SK-N-SH (cell line): ENCODE measurements around the gene AFAP1L2.
A peak's percentile ranks its signal among the peaks of the same experiment; 100 is the strongest.

Source experiments
- CTCF ChIP-seq: fragments of 200-600 bp; sonication (generic); IDR thresholded peaks from 2 replicates; pipeline ENCODE4 v1.6.1; 2017; ENCODE audit warnings: antibody characterized with exemption, mild to moderate bottlenecking, moderate library complexity
- FOXJ3 ChIP-seq: sonication (generic); formaldehyde crosslinking; IDR thresholded peaks from 2 replicates; pipeline ENCODE4 v1.5.1; 2020; ENCODE audit warnings: mild to moderate bottlenecking, missing genetic modification reagents
- MEF2A ChIP-seq: IDR thresholded peaks from 2 replicates; pipeline ENCODE4 v1.4.0; 2012; ENCODE audit warnings: low read depth, borderline replicate concordance
- MXI1 ChIP-seq: IDR thresholded peaks from 2 replicates; pipeline ENCODE4 v1.6.1; 2012; ENCODE audit warnings: mild to moderate bottlenecking, low read depth, low read length, improper control_type of control experiment
- POLR2AphosphoS5 ChIP-seq: IDR thresholded peaks from 2 replicates; pipeline ENCODE4 v1.6.1; 2012; ENCODE audit warnings: low read depth, low read length
- RAD21 ChIP-seq: IDR thresholded peaks from 2 replicates; pipeline ENCODE4 v1.6.1; 2012; ENCODE audit warnings: mild to moderate bottlenecking, low read length
- RFX5 ChIP-seq: IDR thresholded peaks from 2 replicates; pipeline ENCODE4 v1.6.1; 2012; ENCODE audit warnings: mild to moderate bottlenecking, improper control_type of control experiment, low read length
- TAF1 ChIP-seq: IDR thresholded peaks from 2 replicates; pipeline ENCODE4 v1.6.1; 2012; ENCODE audit warnings: low read depth, mild to moderate bottlenecking, low read length, moderate library complexity, borderline replicate concordance
- TEAD4 ChIP-seq: IDR thresholded peaks from 2 replicates; pipeline ENCODE4 v1.4.0; 2012; ENCODE audit warnings: mild to moderate bottlenecking, borderline replicate concordance; ENCODE audit not compliant: insufficient read depth
- YY1 ChIP-seq: IDR thresholded peaks from 2 replicates; pipeline ENCODE4 v1.4.0; 2012; ENCODE audit warnings: low read depth, mild to moderate bottlenecking
- TF ChIP-seq, protein P1 (sequence below): fragments of 150-350 bp; IDR thresholded peaks from 2 replicates; pipeline ENCODE4 v1.6.1; 2017; ENCODE audit warnings: antibody characterized with exemption, low read length, low read depth, borderline replicate concordance
- TF ChIP-seq, protein P2 (sequence below): IDR thresholded peaks from 2 replicates; pipeline ENCODE4 v1.4.0; 2012; ENCODE audit warnings: low read depth, borderline replicate concordance

- TF ChIP-seq CTCF, result no peak
- no peak for TF ChIP-seq TEAD4
- TF ChIP-seq FOXJ3 (CRISPR knock-in tag), result 0 out of 2 replicates have a peak, but pooled peaks have one; percentile 62
- peak; percentile 61; the same call in 1 of the 2 replicates for TF ChIP-seq MXI1
- TF ChIP-seq TAF1, result no peak
- TF ChIP-seq RAD21, result no peak
- TF ChIP-seq, protein P1, sequence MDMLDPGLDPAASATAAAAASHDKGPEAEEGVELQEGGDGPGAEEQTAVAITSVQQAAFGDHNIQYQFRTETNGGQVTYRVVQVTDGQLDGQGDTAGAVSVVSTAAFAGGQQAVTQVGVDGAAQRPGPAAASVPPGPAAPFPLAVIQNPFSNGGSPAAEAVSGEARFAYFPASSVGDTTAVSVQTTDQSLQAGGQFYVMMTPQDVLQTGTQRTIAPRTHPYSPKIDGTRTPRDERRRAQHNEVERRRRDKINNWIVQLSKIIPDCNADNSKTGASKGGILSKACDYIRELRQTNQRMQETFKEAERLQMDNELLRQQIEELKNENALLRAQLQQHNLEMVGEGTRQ, result no peak
- no peak for TF ChIP-seq RFX5
- TF ChIP-seq YY1, result no peak
- TF ChIP-seq, protein P2, sequence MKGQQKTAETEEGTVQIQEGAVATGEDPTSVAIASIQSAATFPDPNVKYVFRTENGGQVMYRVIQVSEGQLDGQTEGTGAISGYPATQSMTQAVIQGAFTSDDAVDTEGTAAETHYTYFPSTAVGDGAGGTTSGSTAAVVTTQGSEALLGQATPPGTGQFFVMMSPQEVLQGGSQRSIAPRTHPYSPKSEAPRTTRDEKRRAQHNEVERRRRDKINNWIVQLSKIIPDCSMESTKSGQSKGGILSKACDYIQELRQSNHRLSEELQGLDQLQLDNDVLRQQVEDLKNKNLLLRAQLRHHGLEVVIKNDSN, result no peak
- TF ChIP-seq MEF2A, result no peak
- TF ChIP-seq POLR2AphosphoS5, result no peak
Measured at GRCh38 chr10:114367351-114368056, 36.8 kb downstream of the AFAP1L2 start.
